Activated naive CD8-positive, alpha-beta T cell treated with anti-CD3 and anti-CD28 coated beads for 36 hours (primary cell): ENCODE measurements around the gene KIAA1958. TPM values are rescaled to one million over a fixed set of nuclear protein-coding genes. Genes with fewer than 3 reads are reported as not detected.
"Not testable (repeated sequence)": the region's sequence is repeated elsewhere in the genome, so short reads cannot be mapped to it uniquely, and the experiment has no call there.

Experiments
- DNase-seq: peaks from one replicate; pipeline ENCODE4 v3.0.0; 2021
- H3K27ac Mint-ChIP-seq: one replicate; pipeline ENCODE4 v1.8.0; 2022; ENCODE audit warnings: mild to moderate bottlenecking, moderate library complexity, mixed read lengths
- H3K27me3 Mint-ChIP-seq: one replicate; pipeline ENCODE4 v1.8.0; 2022; ENCODE audit warnings: mild to moderate bottlenecking, mixed read lengths
- H3K36me3 Mint-ChIP-seq: one replicate; pipeline ENCODE4 v1.8.0; 2021; ENCODE audit warnings: mild to moderate bottlenecking, mixed read lengths
- H3K4me1 Mint-ChIP-seq: one replicate; pipeline ENCODE4 v1.8.0; 2021; ENCODE audit warnings: mixed read lengths
- H3K4me3 Mint-ChIP-seq: one replicate; pipeline ENCODE4 v1.8.0; 2022; ENCODE audit warnings: mild to moderate bottlenecking, moderate library complexity, mixed read lengths
- H3K9me3 Mint-ChIP-seq: one replicate; pipeline ENCODE4 v1.8.0; 2022; ENCODE audit warnings: mixed read lengths
- total RNA-seq, 2 experiments: library from RNA; stranded (reverse); gene quantifications; one replicate each; pipeline ENCODE4 v1.2.3, GENCODE V29; 2021

Gene KIAA1958
- total RNA-seq, 2 experiments from 2014 or later: 8.4 to 8.8 TPM

GRCh38 chr9:112503170-112503569 is 16.5 kb downstream of the KIAA1958 start:
- H3K9me3 Mint-ChIP-seq: no peaks in the 10 kb centered on the region
- peaks cover 1% of the 10 kb centered on the region for H3K4me1 Mint-ChIP-seq
- no peaks in the 10 kb centered on the region for H3K27me3 Mint-ChIP-seq
- H3K4me3 Mint-ChIP-seq: no peak overlapping the region
- no peak overlapping the region for H3K27ac Mint-ChIP-seq
- DNase-seq: no peak
- peaks cover 19% of the 10 kb centered on the region for H3K36me3 Mint-ChIP-seq

GRCh38 chr9:112505086-112505485 is 18.5 kb downstream of the KIAA1958 start:
- no peaks in the 10 kb centered on the region for H3K9me3 Mint-ChIP-seq
- no peak for DNase-seq
- no peaks in the 10 kb centered on the region for H3K27me3 Mint-ChIP-seq
- H3K4me1 Mint-ChIP-seq: peaks cover 1% of the 10 kb centered on the region
- no peak overlapping the region for H3K27ac Mint-ChIP-seq
- no peak overlapping the region for H3K4me3 Mint-ChIP-seq
- H3K36me3 Mint-ChIP-seq: peaks cover 13% of the 10 kb centered on the region

GRCh38 chr9:112505607-112506006 is 19.0 kb downstream of the KIAA1958 start:
- H3K4me1 Mint-ChIP-seq: peaks cover 1% of the 10 kb centered on the region
- H3K9me3 Mint-ChIP-seq: no peaks in the 10 kb centered on the region
- no peak overlapping the region for H3K4me3 Mint-ChIP-seq

GRCh38 chr9:112506571-112506970 is 19.9 kb downstream of the KIAA1958 start:
- H3K4me3 Mint-ChIP-seq: no peak overlapping the region
- peaks cover 1% of the 10 kb centered on the region for H3K4me1 Mint-ChIP-seq
- H3K36me3 Mint-ChIP-seq: peaks cover 7% of the 10 kb centered on the region
- H3K27ac Mint-ChIP-seq: no peak overlapping the region
- H3K9me3 Mint-ChIP-seq: no peaks in the 10 kb centered on the region
- no peaks in the 10 kb centered on the region for H3K27me3 Mint-ChIP-seq
- DNase-seq: no peak

More at GRCh38 chr9:112505607-112506006, 19.0 kb downstream of the KIAA1958 start:
- Mint-ChIP-seq H3K36me3 (peaks cover 13% of the 10 kb centered on the region), H3K27me3 (no peaks in the 10 kb centered on the region), H3K27ac (no peak overlapping the region)
- no peak for DNase-seq

- Mint-ChIP-seq H3K36me3 (peaks cover 6% of the 10 kb centered on the region), H3K4me1 (peaks cover 1% of the 10 kb centered on the region), H3K27ac (no peak overlapping the region), H3K4me3 (no peak overlapping the region), H3K27me3 (no peaks in the 10 kb centered on the region), H3K9me3 (no peaks in the 10 kb centered on the region)
- DNase-seq: no peak
These were observed 20.5 kb downstream of the KIAA1958 start for GRCh38 chr9:112507001-112507680.

GRCh38 chr9:112508377-112508776 is 21.8 kb downstream of the KIAA1958 start:
- no peaks in the 10 kb centered on the region for H3K9me3 Mint-ChIP-seq
- no peak overlapping the region for H3K27ac Mint-ChIP-seq
- H3K4me3 Mint-ChIP-seq: no peak overlapping the region
- peaks cover 3% of the 10 kb centered on the region for H3K36me3 Mint-ChIP-seq
- DNase-seq: no peak
- peaks cover 1% of the 10 kb centered on the region for H3K4me1 Mint-ChIP-seq
- no peaks in the 10 kb centered on the region for H3K27me3 Mint-ChIP-seq

GRCh38 chr9:112512377-112512776 is 25.8 kb downstream of the KIAA1958 start:
- not testable (repeated sequence) for H3K36me3 Mint-ChIP-seq, H3K4me3 Mint-ChIP-seq, H3K9me3 Mint-ChIP-seq, H3K4me1 Mint-ChIP-seq, H3K27ac Mint-ChIP-seq, DNase-seq, H3K27me3 Mint-ChIP-seq

GRCh38 chr9:112516769-112517168 is 30.1 kb downstream of the KIAA1958 start:
- peaks cover 4% of the 10 kb centered on the region for H3K4me1 Mint-ChIP-seq
- H3K27ac Mint-ChIP-seq: no peak overlapping the region
- no peak overlapping the region for H3K4me3 Mint-ChIP-seq
- no peaks in the 10 kb centered on the region for H3K27me3 Mint-ChIP-seq
- H3K36me3 Mint-ChIP-seq: no peaks in the 10 kb centered on the region
- DNase-seq: no peak
- no peaks in the 10 kb centered on the region for H3K9me3 Mint-ChIP-seq

- Mint-ChIP-seq H3K27ac (no peak overlapping the region), H3K9me3 (no peaks in the 10 kb centered on the region), H3K4me1 (peaks cover 4% of the 10 kb centered on the region), H3K4me3 (no peak overlapping the region), H3K27me3 (no peaks in the 10 kb centered on the region), H3K36me3 (peaks cover 4% of the 10 kb centered on the region)
- DNase-seq: no peak
These were observed 33.4 kb downstream of the KIAA1958 start for GRCh38 chr9:112520069-112520468.

- no peak overlapping the region for H3K27ac Mint-ChIP-seq
- peaks cover 4% of the 10 kb centered on the region for H3K36me3 Mint-ChIP-seq
- no peak for DNase-seq
- H3K4me3 Mint-ChIP-seq: no peak overlapping the region
- H3K4me1 Mint-ChIP-seq: peaks cover 4% of the 10 kb centered on the region
- H3K27me3 Mint-ChIP-seq: no peaks in the 10 kb centered on the region
- H3K9me3 Mint-ChIP-seq: no peaks in the 10 kb centered on the region
These were observed 34.0 kb downstream of the KIAA1958 start for GRCh38 chr9:112520656-112521055.

- Mint-ChIP-seq H3K9me3 (no peaks in the 10 kb centered on the region), H3K4me3 (no peak overlapping the region), H3K27ac (no peak overlapping the region), H3K27me3 (no peaks in the 10 kb centered on the region), H3K4me1 (no peaks in the 10 kb centered on the region), H3K36me3 (peaks cover 9% of the 10 kb centered on the region)
- no peak for DNase-seq
These were observed 40.3 kb downstream of the KIAA1958 start for GRCh38 chr9:112526973-112527372.

GRCh38 chr9:112527959-112528358 is 41.3 kb downstream of the KIAA1958 start:
- Mint-ChIP-seq H3K9me3 (no peaks in the 10 kb centered on the region), H3K27me3 (no peaks in the 10 kb centered on the region), H3K27ac (no peak overlapping the region), H3K4me3 (no peak overlapping the region), H3K4me1 (no peaks in the 10 kb centered on the region), H3K36me3 (peaks cover 6% of the 10 kb centered on the region)
- no peak for DNase-seq

- H3K36me3 Mint-ChIP-seq: peaks cover 10% of the 10 kb centered on the region
- no peak overlapping the region for H3K27ac Mint-ChIP-seq
- H3K4me1 Mint-ChIP-seq: no peaks in the 10 kb centered on the region
- DNase-seq: no peak
- H3K27me3 Mint-ChIP-seq: no peaks in the 10 kb centered on the region
- H3K4me3 Mint-ChIP-seq: no peak overlapping the region
- H3K9me3 Mint-ChIP-seq: no peaks in the 10 kb centered on the region
These were observed 42.7 kb downstream of the KIAA1958 start for GRCh38 chr9:112529316-112529715.

- H3K27ac Mint-ChIP-seq: no peak overlapping the region
- H3K4me3 Mint-ChIP-seq: no peak overlapping the region
- H3K4me1 Mint-ChIP-seq: peaks cover 7% of the 10 kb centered on the region
- no peaks in the 10 kb centered on the region for H3K27me3 Mint-ChIP-seq
- no peak for DNase-seq
- no peaks in the 10 kb centered on the region for H3K9me3 Mint-ChIP-seq
- H3K36me3 Mint-ChIP-seq: peaks cover 11% of the 10 kb centered on the region
These were observed 44.2 kb downstream of the KIAA1958 start for GRCh38 chr9:112530751-112531205.

GRCh38 chr9:112531666-112532282 is 45.1 kb downstream of the KIAA1958 start:
- Mint-ChIP-seq H3K27me3 (no peaks in the 10 kb centered on the region), H3K36me3 (peaks cover 9% of the 10 kb centered on the region), H3K4me1 (peaks cover 8% of the 10 kb centered on the region), H3K27ac (no peak overlapping the region), H3K4me3 (no peak overlapping the region), H3K9me3 (no peaks in the 10 kb centered on the region)
- no peak for DNase-seq

GRCh38 chr9:112532427-112532826 is 45.8 kb downstream of the KIAA1958 start:
- Mint-ChIP-seq H3K4me3 (no peak overlapping the region), H3K27me3 (no peaks in the 10 kb centered on the region), H3K36me3 (peaks cover 9% of the 10 kb centered on the region), H3K27ac (no peak overlapping the region), H3K9me3 (no peaks in the 10 kb centered on the region), H3K4me1 (peaks cover 8% of the 10 kb centered on the region)
- no peak for DNase-seq
